HepG2 (cell line): Measurements from ENCODE around the gene GLRB. TPM values are rescaled to one million over a fixed set of nuclear protein-coding genes. Genes with fewer than 3 reads are reported as not detected.

Source experiments
- AKNA ChIP-seq: sonication (generic); formaldehyde crosslinking; IDR thresholded peaks from 2 replicates; pipeline ENCODE4 v1.4.0; 2020; ENCODE audit warnings: missing genetic modification reagents, borderline replicate concordance
- BCL3 ChIP-seq: sonication (generic); formaldehyde crosslinking; IDR thresholded peaks from 2 replicates; pipeline ENCODE4 v1.5.1; 2020; ENCODE audit warnings: mild to moderate bottlenecking, missing genetic modification reagents, moderate library complexity
- GLI4 ChIP-seq: sonication (generic); formaldehyde crosslinking; IDR thresholded peaks from 2 replicates; pipeline ENCODE4 v1.5.1; 2020; ENCODE audit warnings: missing genetic modification reagents, mild to moderate bottlenecking, moderate library complexity, borderline replicate concordance
- HMGA1 ChIP-seq: sonication (generic); formaldehyde crosslinking; conservative IDR thresholded peaks from 2 replicates; pipeline ENCODE4 v1.4.0; 2020; ENCODE audit warnings: missing genetic modification reagents
- HMGXB4 ChIP-seq, 2 experiments: sonication (generic) in 1 of 2; formaldehyde crosslinking in 1 of 2; IDR thresholded peaks; 2 replicates each; pipeline versions ENCODE4 v1.4.0 to v1.6.1; 2018 to 2020; ENCODE audit warnings: missing genetic modification reagents in 2 of 2, borderline replicate concordance in 1 of 2, low read depth in 1 of 2, mild to moderate bottlenecking in 1 of 2, missing biosample characterization in 1 of 2
- KAT7 ChIP-seq: IDR thresholded peaks from 2 replicates; pipeline ENCODE4 v1.6.1; 2018; ENCODE audit warnings: borderline replicate concordance, missing compliant biosample characterization
- MYNN ChIP-seq: sonication (generic); formaldehyde crosslinking; IDR thresholded peaks from 2 replicates; pipeline ENCODE4 v1.4.0; 2020; ENCODE audit warnings: mild to moderate bottlenecking, low read depth, missing genetic modification reagents
- NR3C1 ChIP-seq: sonication (generic); formaldehyde crosslinking; IDR thresholded peaks from 2 replicates; pipeline ENCODE4 v1.4.0; 2020; ENCODE audit warnings: missing genetic modification reagents
- PBX3 ChIP-seq: sonication (generic); formaldehyde crosslinking; IDR thresholded peaks from 2 replicates; pipeline ENCODE4 v1.8.1; 2023; ENCODE audit warnings: missing genetic modification reagents, inconsistent platforms, borderline replicate concordance
- RNF2 ChIP-seq: fragments of 450-650 bp; conservative IDR thresholded peaks from 2 replicates; pipeline ENCODE4 v1.6.1; 2016; ENCODE audit warnings: low read depth
- SIN3B ChIP-seq: fragments of 150-350 bp; IDR thresholded peaks from 2 replicates; pipeline ENCODE4 v1.6.1; 2014; ENCODE audit warnings: low read length
- THAP11 ChIP-seq: IDR thresholded peaks from 2 replicates; pipeline ENCODE4 v1.6.1; 2016; ENCODE audit warnings: missing biosample characterization, missing genetic modification reagents
- ZFP62 ChIP-seq: sonication (generic); formaldehyde crosslinking; IDR thresholded peaks from 2 replicates; pipeline ENCODE4 v1.4.0; 2020; ENCODE audit warnings: missing genetic modification reagents
- ZNF569 ChIP-seq: sonication (generic); formaldehyde crosslinking; IDR thresholded peaks from 2 replicates; pipeline ENCODE4 v1.5.0; 2020; ENCODE audit warnings: mild to moderate bottlenecking, missing genetic modification reagents, moderate library complexity, borderline replicate concordance
- ZNF589 ChIP-seq: sonication (generic); formaldehyde crosslinking; conservative IDR thresholded peaks from 2 replicates; pipeline ENCODE4 v1.8.0; 2022; ENCODE audit warnings: mild to moderate bottlenecking, moderate library complexity, missing genetic modification reagents
- ZSCAN5A ChIP-seq: sonication (generic); formaldehyde crosslinking; IDR thresholded peaks from 2 replicates; pipeline ENCODE4 v1.8.0; 2022; ENCODE audit warnings: mild to moderate bottlenecking, missing genetic modification reagents, borderline replicate concordance
- polyA plus RNA-seq, 8 experiments: library from polyadenylated mRNA; depleted of rRNA in 3 of 8; stranded (reverse) in 7 of 8; unstranded in 1 of 8; fragments of >200 nt; fragmentation: Illumina TruSeq in 4 of 8; extraction: Trizol in 4 of 8; gene quantifications; 2 replicates each; pipeline versions ENCODE4 v1.2.1 to v1.2.3, GENCODE V29; 2011 to 2016; ENCODE audit warnings: low read depth in 4 of 8, missing spikeins in 1 of 8, mixed read lengths in 1 of 8; ENCODE audit not compliant: insufficient read depth in 1 of 8
- total RNA-seq, 5 experiments: library from RNA; depleted of rRNA; stranded (reverse); fragments of >200 nt; fragmentation: Illumina TruSeq; extraction: Trizol; gene quantifications; 2 replicates each; pipeline ENCODE4 v1.2.3, GENCODE V29; 2016; ENCODE audit warnings: low read depth in 1 of 5

Gene GLRB
- total and polyA plus RNA-seq, 2 of the 13 experiments (the other 11 are each of a cell fraction or from before 2014, with no cell fraction given) = 0.17 to 0.24 TPM

- TF ChIP-seq PBX3 (CRISPR knock-in tag) (no peak), HMGA1 (CRISPR knock-in tag) (no peak), AKNA (CRISPR knock-in tag) (no peak), SIN3B (no peak), KAT7 (no peak), MYNN (CRISPR knock-in tag) (no peak), HMGXB4 (CRISPR knock-in tag; IDR thresholded peaks at IDR 0.05; ENCODE audit: borderline replicate concordance in 1 of 2, low read depth in 1 of 2) (no peak), GLI4 (CRISPR knock-in tag) (no peak), NR3C1 (CRISPR knock-in tag) (no peak), THAP11 (CRISPR knock-in tag) (peak; percentile 51; the same call in 1 of the 2 replicates), ZSCAN5A (CRISPR knock-in tag) (no peak), RNF2 (no peak), ZNF569 (CRISPR knock-in tag) (no peak), ZNF589 (CRISPR knock-in tag) (peak; percentile 58; the same call in 1 of the 2 replicates), ZFP62 (CRISPR knock-in tag) (no peak), BCL3 (peak; percentile 76; the same call in 1 of the 2 replicates)
Measured at GRCh38 chr4:157220371-157220881, 144.5 kb downstream of the GLRB start, which contains the start of gene GRIA2 (continued).
